RWPE2 (cell line): ENCODE results near the gene GSG1L.

ENCODE experiments used
- ATAC-seq: fragments of 200-7000 bp; cut with Tn5 transposase; 3 replicates; pipeline ENCODE4 v1.9.1; 2021; ENCODE audit warnings: low read depth
- DNase-seq: peaks from one replicate; pipeline ENCODE4 v3.0.0-alpha.2; 2020; ENCODE audit warnings: low spot score
- H3K27ac ChIP-seq: fragments of 450-650 bp; 2 replicates; pipeline ENCODE4 v1.5.1; 2017; ENCODE audit warnings: mild to moderate bottlenecking; ENCODE audit not compliant: poor library complexity, severe bottlenecking
- H3K27me3 ChIP-seq: fragments of 250-450 bp; sonication (Bioruptor Pico); 2 replicates; pipeline ENCODE4 v1.5.1; 2021; ENCODE audit warnings: mild to moderate bottlenecking, moderate library complexity; ENCODE audit not compliant: insufficient read depth, poor library complexity, severe bottlenecking
- H3K36me3 ChIP-seq: fragments of 250-450 bp; sonication (Bioruptor Pico); 2 replicates; pipeline ENCODE4 v1.5.1; 2020; ENCODE audit warnings: low read depth, mild to moderate bottlenecking, moderate library complexity
- H3K4me1 ChIP-seq: fragments of 250-450 bp; sonication (Bioruptor Pico); 2 replicates; pipeline ENCODE4 v1.5.1; 2021; ENCODE audit warnings: mild to moderate bottlenecking, moderate library complexity; ENCODE audit not compliant: insufficient read depth, poor library complexity, severe bottlenecking
- H3K4me3 ChIP-seq: fragments of 250-450 bp; sonication (Bioruptor Pico); 2 replicates; pipeline ENCODE4 v1.5.1; 2021; ENCODE audit warnings: mild to moderate bottlenecking, moderate library complexity; ENCODE audit not compliant: severe bottlenecking
- H3K9me3 ChIP-seq: fragments of 250-450 bp; sonication (Bioruptor Pico); 2 replicates; pipeline ENCODE4 v1.5.1; 2021; ENCODE audit warnings: mild to moderate bottlenecking, moderate library complexity; ENCODE audit not compliant: severe bottlenecking
- CTCF ChIP-seq: fragments of 450-650 bp; IDR thresholded peaks from one replicate; pipeline ENCODE4 v1.5.1; 2017; ENCODE audit warnings: mild to moderate bottlenecking, moderate library complexity; ENCODE audit not compliant: poor library complexity, severe bottlenecking

GSG1L gene

GRCh38 chr16:28068976-28069375 lies 5.5 kb upstream of the GSG1L start:
- no peak overlapping the region for H3K4me3 ChIP-seq
- H3K36me3 ChIP-seq: no peaks in the 10 kb centered on the region
- H3K9me3 ChIP-seq: no peaks in the 10 kb centered on the region
- no peak for TF ChIP-seq CTCF
- DNase-seq (no peak), ATAC-seq (no peak)
- H3K27me3 ChIP-seq: peaks cover 20% of the 10 kb centered on the region
- no peaks in the 10 kb centered on the region for H3K4me1 ChIP-seq
- no peak overlapping the region for H3K27ac ChIP-seq

- no peaks in the 10 kb centered on the region for H3K9me3 ChIP-seq
- peaks cover 25% of the 10 kb centered on the region for H3K27me3 ChIP-seq
- ATAC-seq (peak; percentile 31; the same call in 1 of the 3 replicates), DNase-seq (no peak)
- no peaks in the 10 kb centered on the region for H3K4me1 ChIP-seq
- no peak for TF ChIP-seq CTCF
- H3K36me3 ChIP-seq: no peaks in the 10 kb centered on the region
- H3K27ac ChIP-seq: no peak overlapping the region
- no peak overlapping the region for H3K4me3 ChIP-seq
Measured at GRCh38 chr16:28067604-28068379, 4.3 kb upstream of the GSG1L start.

GRCh38 chr16:28064706-28065249 lies 1.3 kb upstream of the GSG1L start:
- Histone ChIP-seq H3K9me3 (no peaks in the 10 kb centered on the region), H3K4me3 (no peak overlapping the region), H3K27ac (no peak overlapping the region), H3K36me3 (no peaks in the 10 kb centered on the region), H3K4me1 (no peaks in the 10 kb centered on the region), H3K27me3 (peaks cover 52% of the 10 kb centered on the region)
- DNase-seq (no peak), ATAC-seq (no peak)
- TF ChIP-seq CTCF: no peak

GRCh38 chr16:28064150-28064549 lies 636 bp upstream of the GSG1L start:
- Histone ChIP-seq H3K27me3 (peaks cover 56% of the 10 kb centered on the region), H3K27ac (no peak overlapping the region), H3K4me3 (no peak overlapping the region), H3K36me3 (no peaks in the 10 kb centered on the region), H3K4me1 (no peaks in the 10 kb centered on the region), H3K9me3 (no peaks in the 10 kb centered on the region)
- no peak for ATAC-seq
- DNase-seq: no peak
- TF ChIP-seq CTCF: no peak
